ENCODE results near the gene ZHX3.
A peak's percentile ranks its signal among the peaks of the same experiment; 100 is the strongest.
"Not testable (repeated sequence)": the region's sequence is repeated elsewhere in the genome, so short reads cannot be mapped to it uniquely, and the experiment has no call there.

The ZHX3 gene

DNA sequence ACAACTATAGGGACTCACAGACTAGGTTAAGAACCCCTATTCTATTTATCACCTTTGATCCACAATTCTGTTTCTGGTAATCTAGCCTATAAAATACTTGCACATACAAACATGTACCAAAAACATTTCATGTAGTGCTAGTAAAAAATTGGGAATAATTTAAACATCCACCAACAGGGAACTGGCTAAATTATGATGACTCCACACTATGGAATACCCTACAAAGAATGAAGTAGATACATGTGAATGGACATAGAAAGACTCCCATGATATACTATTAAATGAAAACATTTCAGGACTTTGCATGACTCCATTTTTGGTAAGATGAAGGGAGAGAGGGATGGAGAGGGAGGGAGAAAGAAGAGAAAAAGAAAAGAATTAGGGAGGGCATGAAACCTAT is 58.2 kb downstream of the ZHX3 start:
- DNase-seq (ENCODE audit: low read depth, low spot score): no peak

DNA sequence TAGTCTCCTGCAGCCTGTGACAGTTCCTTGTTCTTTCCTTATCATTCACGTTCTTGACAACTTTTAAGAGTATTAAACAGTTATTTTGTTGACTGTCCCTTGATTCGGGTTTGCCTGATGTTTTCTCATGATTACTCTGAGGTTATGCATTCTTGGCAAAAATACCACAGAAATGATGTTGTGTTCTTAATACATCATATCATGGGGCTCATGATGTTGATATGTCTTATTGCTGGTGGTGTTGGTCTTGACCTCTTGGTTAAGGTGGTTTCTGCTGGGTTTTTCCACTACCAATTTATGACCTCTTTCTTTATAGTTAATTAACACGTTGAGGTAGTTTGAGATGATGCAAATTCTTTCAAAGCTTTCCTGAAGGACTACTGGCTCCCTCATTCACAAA is 59.1 kb downstream of the ZHX3 start:
- no peak for DNase-seq (ENCODE audit: low read depth, low spot score)

DNA sequence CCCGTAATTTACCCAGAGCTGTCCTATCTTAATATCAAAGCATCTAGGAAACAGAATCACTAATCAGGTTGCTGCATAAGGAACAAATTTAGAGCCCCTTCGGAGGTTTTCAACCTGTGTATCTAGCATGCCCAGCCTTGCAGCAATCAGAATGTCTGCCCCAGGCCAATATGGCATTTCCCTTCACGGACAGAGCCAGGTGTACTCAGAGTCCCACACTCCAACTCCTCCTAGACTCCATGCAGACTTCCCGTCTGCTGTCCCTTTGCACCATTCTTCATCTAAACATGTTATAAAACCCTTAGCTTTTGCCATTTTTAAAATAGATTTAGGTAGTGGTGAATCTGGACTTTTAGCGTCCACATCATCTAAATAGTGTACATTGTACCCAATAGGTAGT is 61.0 kb downstream of the ZHX3 start:
- no peak for DNase-seq (ENCODE audit: low read depth, low spot score)

DNA sequence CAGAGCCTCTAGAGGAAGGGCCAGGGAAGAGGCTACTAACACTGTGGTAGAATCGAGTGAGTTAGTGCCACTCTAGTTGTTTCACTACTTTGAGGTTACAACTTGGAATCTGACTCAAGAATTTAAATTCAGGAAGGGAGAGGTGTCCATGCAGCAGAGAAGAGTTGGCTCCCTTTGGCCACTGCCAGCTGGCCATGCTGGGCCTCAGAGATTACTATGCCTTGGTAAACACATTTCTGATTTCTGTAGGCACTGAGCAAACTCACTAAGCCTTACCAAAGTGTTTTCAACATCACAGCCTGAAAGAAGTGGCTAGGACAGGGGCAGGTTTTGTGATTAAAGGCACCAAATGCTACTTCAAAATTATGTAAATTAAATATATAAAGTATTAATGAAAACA is 61.9 kb downstream of the ZHX3 start:
- DNase-seq (ENCODE audit: low read depth, low spot score): no peak

DNA sequence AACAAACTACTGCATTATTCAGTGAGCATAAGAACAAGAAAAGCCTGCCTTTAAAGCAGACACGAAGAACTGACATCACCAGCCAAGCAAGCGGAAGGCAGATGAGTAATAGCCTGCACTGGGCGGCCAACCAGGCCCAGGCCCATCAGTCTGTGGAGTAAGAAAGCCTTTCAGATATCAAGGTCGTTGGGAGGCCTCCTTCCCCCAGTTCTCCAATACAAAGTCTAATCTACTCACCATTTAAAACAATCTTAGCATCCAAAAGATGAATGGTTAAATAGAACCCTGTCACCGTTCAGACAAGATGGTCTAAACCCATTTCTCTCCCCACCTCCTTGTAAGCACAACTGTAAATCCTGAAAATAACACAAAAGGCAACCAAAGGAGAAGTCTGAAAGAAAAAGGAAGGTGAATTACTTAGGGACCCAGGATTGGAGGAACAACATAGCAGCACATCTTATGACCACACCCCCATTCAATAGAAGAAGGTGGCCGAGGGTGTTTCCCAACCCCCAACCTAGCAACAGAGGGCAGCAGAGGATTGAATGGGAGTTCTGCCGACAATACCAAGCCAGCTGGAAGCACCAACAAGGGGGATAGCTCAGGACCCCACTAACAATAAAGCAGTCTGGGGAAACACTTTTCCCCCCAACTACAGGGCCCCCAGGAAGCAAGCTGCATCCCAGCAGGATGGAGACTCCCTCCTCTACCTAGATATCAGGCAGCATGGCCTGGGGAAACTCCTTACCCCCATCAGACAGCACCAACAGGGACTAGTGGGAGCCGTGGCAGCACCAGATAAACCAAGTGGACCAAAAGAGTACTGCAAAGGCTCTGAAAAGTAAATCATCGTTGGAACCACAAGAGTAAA is 67.9 kb downstream of the ZHX3 start:
- DNase-seq (ENCODE audit: low read depth, low spot score): peak; percentile 62

DNA sequence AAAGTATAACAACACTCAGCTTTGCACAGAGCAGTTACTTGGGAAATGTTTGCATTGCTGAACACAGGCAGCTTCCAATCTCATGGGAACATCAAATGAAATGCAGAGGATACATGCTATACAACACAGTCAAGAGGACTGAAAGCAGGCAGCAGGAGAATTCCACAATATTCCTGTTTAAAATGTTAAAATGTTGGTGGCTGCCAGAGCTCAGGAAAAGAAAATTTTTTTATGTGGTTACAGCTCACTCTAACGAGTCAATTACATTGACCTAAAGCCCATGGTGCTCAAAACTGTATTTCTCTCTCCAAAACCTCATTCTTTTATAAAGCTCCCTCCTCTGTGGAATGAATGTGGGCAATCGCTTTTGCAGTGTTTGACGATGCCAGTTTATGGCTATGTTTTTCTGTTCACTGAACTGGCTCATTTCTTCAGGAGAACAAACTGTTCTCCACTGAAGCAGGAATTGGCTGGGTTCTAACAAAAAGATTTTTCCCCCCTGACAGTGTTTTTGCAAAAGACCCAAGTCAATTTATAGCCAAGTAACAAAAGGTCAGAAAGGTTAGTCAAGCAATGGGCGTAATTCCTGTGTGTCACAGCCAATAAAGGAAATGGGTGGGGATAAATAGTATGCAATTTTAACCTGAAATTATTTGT is 69.0 kb downstream of the ZHX3 start:
- no peak for DNase-seq (ENCODE audit: low read depth, low spot score)

DNA sequence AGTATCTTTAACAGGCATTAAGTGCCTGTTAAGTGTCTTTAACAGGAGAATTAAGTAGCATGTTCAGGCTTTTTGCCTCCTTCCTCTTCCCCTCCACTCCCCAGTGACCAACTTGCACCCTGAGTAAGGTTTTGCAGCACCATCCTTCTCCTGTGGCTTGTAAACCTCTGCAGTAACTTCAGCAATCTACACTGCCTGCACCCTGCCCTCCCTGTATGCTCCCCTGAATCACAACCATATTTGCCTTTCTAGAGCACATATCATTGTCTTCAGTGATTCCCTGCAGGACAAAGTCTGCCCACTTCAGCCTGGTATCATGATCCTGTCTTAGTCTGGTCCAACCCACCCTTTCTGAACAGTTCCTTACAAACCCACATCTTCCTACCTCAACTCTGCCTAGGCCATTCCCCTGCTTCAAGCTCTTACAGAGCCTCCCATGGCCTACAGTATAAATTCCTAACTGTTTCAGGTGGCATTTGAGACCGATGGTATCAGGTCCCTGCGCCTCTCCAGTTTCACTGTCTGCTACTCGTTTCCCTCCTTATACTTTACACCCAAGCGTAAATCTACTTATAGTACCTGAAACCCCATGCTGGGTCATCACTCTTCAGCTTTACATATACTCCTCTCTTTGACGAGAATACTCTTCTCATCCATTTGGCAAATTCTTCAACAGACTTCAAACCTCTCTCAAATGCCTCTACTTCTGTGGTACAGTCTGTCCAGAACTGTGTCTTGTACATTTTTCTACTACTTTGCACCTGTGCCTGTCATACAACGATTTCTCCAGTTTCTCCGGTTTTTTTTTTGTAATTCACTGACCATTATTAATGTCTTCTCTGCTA is 69.8 kb downstream of the ZHX3 start:
- DNase-seq (ENCODE audit: low read depth, low spot score): no peak

DNA sequence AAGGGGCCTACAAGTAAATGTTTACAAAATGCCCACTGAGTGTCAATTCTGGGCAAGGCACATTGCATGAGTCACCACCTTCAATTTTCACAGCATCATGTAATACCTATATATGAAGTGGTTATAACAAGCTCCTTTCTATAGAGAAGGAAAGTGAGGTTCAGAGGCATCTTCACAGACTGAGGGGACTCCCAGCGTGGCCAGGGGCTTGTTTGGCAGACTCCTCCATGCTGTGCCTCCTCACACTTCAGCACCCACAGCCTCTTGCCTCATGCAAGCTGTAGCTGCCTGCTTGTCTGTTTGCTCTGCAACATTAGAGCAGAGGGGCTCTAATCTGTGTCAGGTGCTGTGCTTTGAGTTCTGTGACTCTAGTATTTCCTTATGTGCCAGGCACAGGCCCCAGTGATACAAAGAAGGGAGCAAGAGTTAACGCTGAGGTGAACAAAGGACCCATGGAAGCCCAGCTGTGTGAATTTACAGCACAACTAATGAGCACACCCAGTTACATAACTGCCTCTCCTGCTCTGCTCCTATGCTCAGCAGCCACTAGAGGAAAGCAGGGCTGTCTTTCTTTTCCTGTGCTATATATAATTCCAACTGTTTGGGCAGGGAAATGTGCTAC is 72.3 kb downstream of the ZHX3 start:
- no peak for DNase-seq (ENCODE audit: low read depth, low spot score)

DNA sequence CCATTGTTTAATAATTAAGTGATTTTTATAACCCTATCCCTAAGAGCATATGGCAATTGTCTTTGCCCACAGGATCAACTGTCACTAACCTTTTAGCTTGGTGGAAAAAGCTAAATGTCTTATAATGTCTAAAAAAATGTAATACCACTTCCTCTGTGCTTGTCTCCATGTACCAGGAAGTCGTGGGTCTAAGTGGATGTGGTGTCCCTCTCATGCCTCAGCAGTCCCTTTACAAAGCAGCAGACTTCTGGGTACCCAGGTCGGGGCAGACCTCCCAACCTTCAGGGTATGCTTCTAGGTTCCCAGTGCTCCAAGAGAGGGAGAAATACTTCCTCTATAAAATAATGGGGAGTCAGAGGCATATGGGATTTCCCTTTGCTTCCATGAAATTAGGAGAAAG is 74.7 kb downstream of the ZHX3 start:
- DNase-seq (ENCODE audit: low read depth, low spot score): no peak

DNA sequence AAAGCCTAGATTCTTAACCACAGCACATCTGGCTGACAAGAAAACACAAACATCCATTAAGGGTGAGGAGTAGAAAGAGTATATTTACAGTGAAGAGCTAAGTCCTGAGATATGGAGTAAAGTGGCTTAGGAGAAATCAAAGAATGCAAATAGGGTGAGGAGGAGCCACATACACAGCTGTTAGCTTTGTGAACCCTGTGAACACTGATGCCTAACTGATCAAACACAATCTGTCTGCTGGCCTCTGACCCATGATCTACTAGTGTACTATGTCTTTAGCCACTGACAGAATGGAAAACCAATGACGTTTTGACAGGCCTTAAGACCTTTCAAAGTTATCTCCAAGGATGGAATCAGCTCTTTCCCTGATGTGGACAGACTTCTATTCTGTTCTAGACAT is 75.2 kb downstream of the ZHX3 start:
- DNase-seq (ENCODE audit: low read depth, low spot score): no peak

DNA sequence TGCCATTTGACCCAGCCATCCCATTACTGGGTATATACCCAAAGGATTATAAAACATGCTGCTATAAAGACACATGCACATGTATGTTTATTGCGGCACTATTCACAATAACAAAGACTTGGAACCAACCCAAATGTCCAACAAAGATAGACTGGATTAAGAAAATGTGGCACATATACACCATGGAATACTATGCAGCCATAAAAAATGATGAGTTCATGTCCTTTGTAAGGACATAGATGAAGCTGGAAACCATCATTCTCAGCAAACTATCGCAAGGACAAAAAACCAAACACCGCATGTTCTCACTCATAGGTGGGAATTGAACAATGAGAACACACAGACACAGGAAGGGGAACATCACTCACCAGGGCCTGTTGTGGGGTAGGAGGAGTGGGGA is 80.3 kb downstream of the ZHX3 start:
- not testable (repeated sequence) for DNase-seq (ENCODE audit: low read depth, low spot score)

DNA sequence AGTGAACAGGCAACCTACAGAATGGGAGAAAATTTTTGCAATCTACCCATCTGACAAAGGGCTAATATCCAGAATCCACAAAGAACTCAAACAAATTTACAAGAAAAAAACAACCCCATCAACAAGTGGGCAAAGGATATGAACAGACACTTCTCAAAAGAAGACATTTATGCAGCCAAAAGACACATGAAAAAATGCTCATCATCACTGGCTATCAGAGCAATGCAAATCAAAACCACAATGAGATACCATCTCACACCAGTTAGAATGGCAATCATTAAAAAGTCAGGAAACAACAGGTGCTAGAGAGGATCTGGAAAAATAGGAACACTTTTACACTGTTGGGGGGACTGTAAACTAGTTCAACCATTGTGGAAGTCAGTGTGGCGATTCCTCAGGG is 80.7 kb downstream of the ZHX3 start:
- DNase-seq (ENCODE audit: low read depth, low spot score): not testable (repeated sequence)

DNA sequence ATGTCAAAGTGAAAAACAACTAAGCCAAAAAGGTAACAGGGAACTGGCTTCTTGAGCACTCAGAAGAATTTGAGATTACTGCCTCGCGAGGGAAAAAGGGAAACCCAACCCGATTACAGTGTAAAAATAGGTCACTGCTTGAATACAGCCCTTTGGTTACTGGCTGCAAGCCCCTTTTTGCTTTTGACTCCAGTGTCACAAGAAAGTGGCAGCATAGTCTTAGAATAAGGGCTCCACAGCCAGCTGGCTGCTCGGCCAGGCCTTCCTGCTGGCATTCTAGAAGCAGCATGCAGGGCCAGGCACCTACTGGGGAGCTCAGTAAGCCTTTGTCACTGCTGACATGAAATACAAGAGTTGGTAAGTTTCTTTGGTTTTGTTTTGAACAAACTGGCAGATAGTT is 83.0 kb downstream of the ZHX3 start:
- no peak for DNase-seq (ENCODE audit: low read depth, low spot score)

DNA sequence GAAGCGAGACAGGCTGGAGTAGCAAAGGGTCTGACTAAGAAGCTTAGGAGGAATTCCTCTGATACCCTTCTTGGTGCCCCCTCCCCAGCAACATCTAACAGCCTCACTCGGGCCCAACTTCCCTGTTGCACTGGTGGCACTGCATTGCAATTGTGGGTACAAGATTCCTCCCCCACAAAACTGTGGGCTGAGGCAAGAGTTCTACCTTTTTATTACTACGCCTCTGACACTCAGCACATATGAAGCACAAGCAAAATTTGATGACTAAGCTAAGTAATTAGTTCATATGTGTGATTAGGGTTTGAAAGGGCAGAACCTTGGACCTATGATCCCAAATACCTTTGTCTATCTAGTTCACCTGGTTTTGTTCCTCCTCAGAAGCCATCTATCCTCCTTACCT is 83.5 kb downstream of the ZHX3 start:
- DNase-seq (ENCODE audit: low read depth, low spot score): no peak

DNA sequence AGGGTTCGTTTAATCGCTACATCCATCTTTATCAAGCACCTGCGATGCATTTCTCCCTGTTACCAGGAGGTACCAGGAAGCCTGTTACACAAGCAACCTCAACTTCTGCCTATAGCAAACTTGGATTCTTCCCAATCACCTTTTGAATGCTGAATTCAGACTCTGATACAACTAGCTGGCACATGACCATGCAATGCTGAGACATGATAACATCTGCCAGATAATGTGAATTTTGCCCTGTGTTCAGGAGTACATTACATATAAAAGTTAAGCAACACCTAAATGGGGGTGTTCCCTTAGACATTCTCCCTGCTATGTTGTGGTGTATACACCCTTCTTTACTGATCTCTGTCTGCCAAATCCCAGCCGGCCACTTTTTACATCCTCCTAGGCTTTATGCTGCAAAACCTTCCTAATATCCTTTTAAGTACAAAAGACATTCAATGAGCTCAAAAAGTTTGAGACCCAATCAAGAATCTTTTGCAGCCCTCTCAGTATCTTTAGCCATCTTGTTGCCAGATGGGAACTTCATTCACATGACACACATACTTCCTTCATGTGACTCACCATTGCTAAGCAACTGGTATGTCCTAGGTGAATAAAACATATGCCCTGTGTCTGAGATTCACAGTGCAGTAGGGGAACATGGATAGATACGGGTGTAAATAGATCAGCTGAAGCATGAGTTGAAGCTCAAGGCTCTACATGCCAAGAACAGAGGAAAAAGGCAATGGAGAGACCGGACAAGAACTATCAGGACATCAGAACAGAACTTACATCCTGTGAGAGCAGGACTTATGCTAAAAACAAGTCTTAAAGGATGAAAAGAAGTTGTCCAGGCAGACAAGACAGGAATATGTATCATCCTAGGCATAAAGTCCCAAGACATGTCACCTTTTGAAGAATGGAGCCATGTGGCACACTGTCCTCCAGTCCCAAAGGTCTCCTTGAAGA is 84.3 kb downstream of the ZHX3 start:
- DNase-seq (ENCODE audit: low read depth, low spot score): no peak

DNA sequence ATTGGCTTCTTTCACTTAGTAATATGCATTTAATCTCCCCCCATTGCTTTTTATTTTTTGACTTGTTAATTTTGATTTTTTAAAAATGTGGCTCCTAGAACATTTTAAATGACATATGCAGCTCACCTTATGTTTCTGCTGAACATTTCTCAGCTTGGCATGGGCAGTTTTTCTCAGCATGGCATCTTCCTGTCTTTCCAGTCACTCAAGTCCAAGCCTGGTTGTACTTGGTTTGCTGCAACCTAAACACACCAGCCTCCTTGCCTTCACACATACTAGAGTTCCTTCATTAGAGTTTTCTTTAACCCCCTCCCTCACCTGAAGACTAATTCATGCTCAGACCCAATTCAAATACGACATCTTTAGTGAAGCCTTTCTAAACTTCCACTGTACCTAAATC is 86.4 kb downstream of the ZHX3 start:
- no peak for DNase-seq (ENCODE audit: low read depth, low spot score)

DNA sequence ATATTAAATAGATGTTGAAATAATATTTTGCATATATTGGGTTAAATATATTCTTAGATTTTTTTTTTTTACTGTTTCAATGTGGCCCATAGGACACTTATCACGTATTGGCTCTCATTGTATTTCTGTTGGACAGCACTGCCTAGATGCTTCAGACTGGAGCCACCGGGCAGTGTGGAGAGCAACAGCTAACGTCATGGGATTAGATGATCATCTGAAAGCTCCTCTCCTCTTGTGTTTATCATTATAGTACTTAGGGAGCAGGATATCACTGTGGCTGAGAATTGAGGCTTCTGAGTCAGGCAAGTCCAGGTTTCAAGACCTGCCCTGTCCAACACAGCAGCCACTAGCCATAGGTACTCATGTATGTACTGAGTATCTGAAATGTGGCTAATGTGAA is 87.4 kb downstream of the ZHX3 start:
- no peak for DNase-seq (ENCODE audit: low read depth, low spot score)

DNA sequence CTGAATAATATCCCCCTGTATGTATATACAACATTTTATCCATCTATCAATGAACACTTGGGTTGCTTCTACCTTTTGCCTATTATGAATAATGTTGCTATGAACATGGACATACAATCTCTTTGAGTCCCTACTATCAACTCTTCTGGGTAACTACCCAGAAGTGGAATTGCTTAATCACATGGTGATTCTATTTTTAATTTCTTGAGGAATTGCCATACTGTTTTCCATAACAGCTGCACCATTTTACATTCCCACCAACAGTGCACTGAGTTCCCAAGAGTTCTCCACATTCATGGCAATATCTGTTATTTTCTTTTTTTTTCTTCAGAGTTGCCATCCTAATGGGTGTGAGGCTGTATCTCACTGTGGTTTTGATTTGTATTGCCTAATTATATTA is 88.3 kb downstream of the ZHX3 start:
- DNase-seq (ENCODE audit: low read depth, low spot score): no peak

DNA sequence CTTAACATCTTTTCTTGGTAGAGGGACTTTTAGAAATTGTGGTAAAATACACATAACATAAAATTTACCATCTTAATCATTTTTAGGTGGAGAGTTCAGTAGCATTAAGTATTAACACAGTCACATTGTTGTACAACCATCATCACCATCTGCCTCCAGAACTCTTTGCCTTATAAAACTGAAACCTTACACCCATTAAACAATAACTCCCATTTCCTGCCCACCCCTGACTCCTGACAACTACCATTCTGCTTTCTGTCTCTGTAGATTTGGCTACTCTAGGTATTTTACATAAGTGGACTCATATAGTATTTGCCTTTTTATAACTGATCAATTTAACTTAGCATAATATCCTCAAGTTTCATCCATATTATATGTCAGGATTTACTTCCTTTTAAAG is 88.7 kb downstream of the ZHX3 start:
- no peak for DNase-seq (ENCODE audit: low read depth, low spot score)

DNA sequence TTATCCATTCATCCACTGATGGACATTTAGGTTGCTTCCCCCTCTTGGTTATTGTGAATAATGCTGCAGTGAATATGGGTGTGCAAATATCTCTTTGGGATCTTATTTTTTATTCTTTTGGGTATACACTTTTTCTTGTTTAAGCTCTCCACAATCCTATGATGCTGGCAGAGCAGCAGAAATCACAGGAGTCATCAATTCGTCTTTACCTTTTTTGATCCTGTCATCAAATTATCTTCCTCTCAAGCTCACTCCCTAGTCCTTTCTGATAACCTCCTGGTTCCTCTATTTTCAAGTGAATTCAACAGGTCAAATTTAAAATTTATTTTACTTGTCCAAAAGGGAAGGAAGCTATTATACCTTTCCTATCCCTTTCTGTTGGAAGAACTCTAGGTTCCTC is 91.1 kb downstream of the ZHX3 start:
- DNase-seq (ENCODE audit: low read depth, low spot score): no peak

DNA sequence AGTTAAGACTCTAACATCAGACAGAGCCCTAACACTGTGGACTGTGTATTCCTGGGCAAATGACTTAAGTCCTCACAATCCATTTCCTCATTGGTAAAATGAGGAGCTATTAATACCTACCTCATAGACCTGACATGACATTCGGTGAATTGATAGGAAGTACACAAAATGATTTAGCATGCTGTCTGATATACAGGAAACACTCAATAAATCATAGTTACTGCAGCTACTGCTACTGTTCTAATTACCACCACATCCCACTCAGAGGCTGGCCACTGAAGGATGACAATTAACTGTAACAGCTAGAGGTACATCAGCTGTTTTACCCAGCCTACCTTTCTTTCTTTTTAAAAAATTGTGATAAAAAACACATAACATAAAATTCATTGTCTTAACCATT is 92.4 kb downstream of the ZHX3 start:
- no peak for DNase-seq (ENCODE audit: low read depth, low spot score)
